Colonic mucosa (tissue), 4 donors: ENCODE results near the gene CRISPLD2. TPM values are rescaled to one million over a fixed set of nuclear protein-coding genes. Genes with fewer than 3 reads are reported as not detected.

Experiments
- DNase-seq: peaks from one replicate; pipeline ENCODE4 v3.0.0-alpha.2; 2020
- H3K27ac ChIP-seq: fragments of 200-600 bp; one replicate; pipeline ENCODE4 v1.8.0; 2021
- H3K27me3 ChIP-seq: fragments of 200-600 bp; one replicate; pipeline ENCODE4 v1.8.0; 2021
- H3K36me3 ChIP-seq: fragments of 200-600 bp; one replicate; pipeline ENCODE4 v1.8.0; 2021
- H3K4me1 ChIP-seq: fragments of 200-600 bp; one replicate; pipeline ENCODE4 v1.8.0; 2021; ENCODE audit warnings: mild to moderate bottlenecking
- H3K4me3 ChIP-seq: fragments of 200-600 bp; one replicate; pipeline ENCODE4 v1.8.0; 2021
- H3K9ac ChIP-seq, 2 donors: one replicate each; pipeline ENCODE4 v1.7.0; 2013; ENCODE audit warnings: control low read depth in 2 of 2, low read depth in 2 of 2, low read length in 2 of 2
- H3K9me3 ChIP-seq: fragments of 200-600 bp; one replicate; pipeline ENCODE4 v1.8.0; 2021
- CTCF ChIP-seq: fragments of 200-600 bp; IDR thresholded peaks from one replicate; pipeline ENCODE4 v1.8.0; 2022; ENCODE audit warnings: antibody characterized with exemption, mild to moderate bottlenecking
- intact Hi-C: fragments of 100-400 bp; cut with DNase I; formaldehyde crosslinking; loops from one replicate; pipeline ENCODE4 v1.14.1; 2022
- total RNA-seq, 2 donors: library from RNA; stranded (reverse); fragmentation: NEBNext Ultra II Directional in 1 of 2; extraction: Animal tissue kit (Norgen Biotek cat#: 25700) in 1 of 2; gene quantifications; one replicate each; pipeline ENCODE4 v1.2.1, GENCODE V29; 2021
- donor health status: healthy.
- donor health status: DM: no; HTN: no; CAD: no.
- donor health status: DM: no; HTN: no; CAD: no.

Gene CRISPLD2
- total RNA-seq, 2 donors from 2014 or later = 10.4 to 37.9 TPM

GRCh38 chr16:84859681-84860080 is 39.9 kb downstream of the CRISPLD2 start:
- no peak for DNase-seq
- Histone ChIP-seq H3K27ac (no peak overlapping the region), H3K27me3 (no peaks in the 10 kb centered on the region), H3K9me3 (no peaks in the 10 kb centered on the region), H3K36me3 (no peaks in the 10 kb centered on the region), H3K9ac (no peak overlapping the region), H3K4me3 (no peak overlapping the region), H3K4me1 (no peaks in the 10 kb centered on the region)
- no peak for TF ChIP-seq CTCF
- intact Hi-C loops = no loop called here

GRCh38 chr16:84860383-84860782 is 40.6 kb downstream of the CRISPLD2 start:
- Histone ChIP-seq H3K9ac (no peak overlapping the region), H3K9me3 (no peaks in the 10 kb centered on the region), H3K4me3 (no peak overlapping the region), H3K36me3 (no peaks in the 10 kb centered on the region), H3K4me1 (no peaks in the 10 kb centered on the region), H3K27me3 (no peaks in the 10 kb centered on the region), H3K27ac (no peak overlapping the region)
- intact Hi-C loops = no loop called here
- TF ChIP-seq CTCF = no peak
- DNase-seq = no peak

GRCh38 chr16:84861671-84862070 is 41.9 kb downstream of the CRISPLD2 start:
- no peak overlapping the region for H3K9ac ChIP-seq
- H3K27ac ChIP-seq = no peak overlapping the region
- no peaks in the 10 kb centered on the region for H3K9me3 ChIP-seq
- H3K4me1 ChIP-seq = no peaks in the 10 kb centered on the region
- intact Hi-C loops = no loop called here
- H3K27me3 ChIP-seq = no peaks in the 10 kb centered on the region
- no peak for DNase-seq
- no peak overlapping the region for H3K4me3 ChIP-seq
- no peak for TF ChIP-seq CTCF
- H3K36me3 ChIP-seq = no peaks in the 10 kb centered on the region

- Histone ChIP-seq H3K27me3 (no peaks in the 10 kb centered on the region), H3K9me3 (no peaks in the 10 kb centered on the region), H3K4me3 (no peak overlapping the region), H3K4me1 (no peaks in the 10 kb centered on the region), H3K9ac (no peak overlapping the region), H3K36me3 (no peaks in the 10 kb centered on the region), H3K27ac (no peak overlapping the region)
- TF ChIP-seq CTCF = no peak
- intact Hi-C loops = no loop called here
- no peak for DNase-seq
These were observed 43.2 kb downstream of the CRISPLD2 start for GRCh38 chr16:84862804-84863480.

GRCh38 chr16:84863481-84863814 is 43.7 kb downstream of the CRISPLD2 start:
- Histone ChIP-seq H3K27ac (no peak overlapping the region), H3K9me3 (no peaks in the 10 kb centered on the region), H3K36me3 (no peaks in the 10 kb centered on the region), H3K4me3 (no peak overlapping the region), H3K4me1 (no peaks in the 10 kb centered on the region), H3K27me3 (no peaks in the 10 kb centered on the region), H3K9ac (no peak overlapping the region)
- DNase-seq = no peak
- intact Hi-C loops = no loop called here
- TF ChIP-seq CTCF = no peak
